Uterus (tissue), 4 donors: Measurements from ENCODE around the gene ZNF469. TPM values are rescaled to one million over a fixed set of nuclear protein-coding genes. Genes with fewer than 3 reads are reported as not detected.

Source experiments
- DNase-seq, 2 donors: peaks; one replicate each; pipeline ENCODE4 v3.0.0-alpha.2; 2019 to 2020
- H3K27ac ChIP-seq, 2 donors: fragments of 200-600 bp; sonication (generic); 1 replicate in 1 of 2; 2 replicates in 1 of 2; pipeline ENCODE4 v1.5.1; 2016 to 2018
- H3K27me3 ChIP-seq, 2 donors: fragments of 200-600 bp; sonication (generic); one replicate each; pipeline ENCODE4 v1.5.1; 2018 to 2019; ENCODE audit warnings: control low read depth in 1 of 2
- H3K36me3 ChIP-seq, 2 donors: fragments of 200-600 bp; sonication (generic); one replicate each; pipeline ENCODE4 v1.5.1; 2019; ENCODE audit warnings: control low read depth in 1 of 2
- H3K4me1 ChIP-seq, 2 donors: fragments of 200-600 bp; sonication (generic); one replicate each; pipeline ENCODE4 v1.5.1; 2018 to 2019; ENCODE audit warnings: control low read depth in 1 of 2
- H3K4me3 ChIP-seq, 2 donors: fragments of 200-600 bp; sonication (generic); 1 replicate in 1 of 2; 2 replicates in 1 of 2; pipeline ENCODE4 v1.5.1; 2018 to 2019; ENCODE audit warnings: mild to moderate bottlenecking in 1 of 2
- H3K9me3 ChIP-seq, 2 donors: fragments of 200-600 bp; sonication (generic); one replicate each; pipeline ENCODE4 v1.5.1; 2019; ENCODE audit warnings: control low read depth in 1 of 2
- POLR2A ChIP-seq, 2 donors: fragments of 450-650 bp; IDR thresholded peaks; one replicate each; pipeline ENCODE4 v1.6.1; 2016; ENCODE audit warnings: antibody characterized with exemption in 2 of 2, mild to moderate bottlenecking in 1 of 2, moderate library complexity in 1 of 2
- intact Hi-C: fragments of 100-400 bp; cut with DNase I; formaldehyde crosslinking; loops from one replicate; pipeline ENCODE4 v1.15.1; 2023; ENCODE audit warnings: low total_unique reads
- total RNA-seq, 4 donors: library from RNA; depleted of rRNA in 3 of 4; stranded (reverse); fragments of >200 nt in 3 of 4; gene quantifications; one replicate each; pipeline versions ENCODE4 v1.1.0 to v1.2.4, GENCODE V29; 2014 to 2023
- TF ChIP-seq, protein P1 (sequence below), 4 experiments: fragments of 200-600 bp in 2 of 4; fragments of 450-650 bp in 2 of 4; sonication (generic) in 2 of 4; IDR thresholded peaks; one replicate each; pipeline ENCODE4 v1.5.1; 2016 to 2019; ENCODE audit warnings: antibody characterized with exemption in 4 of 4, mild to moderate bottlenecking in 2 of 4, moderate library complexity in 1 of 4
- donor health status: DM: yes; HTN: yes; CAD: no.

The ZNF469 gene
- total RNA-seq, 4 donors from 2014 or later, result 0.51 to 7.9 (median 2.8) TPM; not detected in 1

DNA sequence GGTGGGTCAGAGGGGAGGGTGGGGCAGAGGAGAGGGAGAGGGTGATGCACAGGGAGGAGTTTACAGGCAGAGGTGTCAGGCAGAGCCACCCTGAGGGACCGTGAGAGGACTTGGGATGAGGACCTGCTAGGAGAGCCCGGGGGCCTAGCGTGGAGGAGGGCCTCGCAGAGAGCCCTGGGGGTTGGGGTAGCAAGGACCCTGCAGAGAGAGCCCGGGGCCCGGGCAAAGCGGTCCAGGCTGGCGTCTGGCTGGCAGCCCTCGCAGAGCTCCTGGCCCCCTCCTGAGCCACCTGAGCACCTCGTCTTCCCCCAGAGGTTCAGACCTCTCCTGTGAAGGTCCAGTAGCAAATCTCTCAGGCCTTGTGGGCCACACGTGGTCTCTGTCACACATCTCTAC lies 42.0 kb upstream of the ZNF469 start:
- Histone ChIP-seq H3K27ac (no peak overlapping the region), H3K27me3 (no peaks in the 10 kb centered on the region), H3K36me3 (no peaks in the 10 kb centered on the region), H3K9me3 (no peaks in the 10 kb centered on the region), H3K4me3 (no peak overlapping the region), H3K4me1 (no peaks in the 10 kb centered on the region)
- TF ChIP-seq, protein P1, sequence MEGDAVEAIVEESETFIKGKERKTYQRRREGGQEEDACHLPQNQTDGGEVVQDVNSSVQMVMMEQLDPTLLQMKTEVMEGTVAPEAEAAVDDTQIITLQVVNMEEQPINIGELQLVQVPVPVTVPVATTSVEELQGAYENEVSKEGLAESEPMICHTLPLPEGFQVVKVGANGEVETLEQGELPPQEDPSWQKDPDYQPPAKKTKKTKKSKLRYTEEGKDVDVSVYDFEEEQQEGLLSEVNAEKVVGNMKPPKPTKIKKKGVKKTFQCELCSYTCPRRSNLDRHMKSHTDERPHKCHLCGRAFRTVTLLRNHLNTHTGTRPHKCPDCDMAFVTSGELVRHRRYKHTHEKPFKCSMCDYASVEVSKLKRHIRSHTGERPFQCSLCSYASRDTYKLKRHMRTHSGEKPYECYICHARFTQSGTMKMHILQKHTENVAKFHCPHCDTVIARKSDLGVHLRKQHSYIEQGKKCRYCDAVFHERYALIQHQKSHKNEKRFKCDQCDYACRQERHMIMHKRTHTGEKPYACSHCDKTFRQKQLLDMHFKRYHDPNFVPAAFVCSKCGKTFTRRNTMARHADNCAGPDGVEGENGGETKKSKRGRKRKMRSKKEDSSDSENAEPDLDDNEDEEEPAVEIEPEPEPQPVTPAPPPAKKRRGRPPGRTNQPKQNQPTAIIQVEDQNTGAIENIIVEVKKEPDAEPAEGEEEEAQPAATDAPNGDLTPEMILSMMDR (IDR thresholded peaks at IDR 0.05), result no peak
- no peak for TF ChIP-seq POLR2A (IDR thresholded peaks at IDR 0.05)
- DNase-seq, result no peak
- intact Hi-C loops, result no loop called here

DNA sequence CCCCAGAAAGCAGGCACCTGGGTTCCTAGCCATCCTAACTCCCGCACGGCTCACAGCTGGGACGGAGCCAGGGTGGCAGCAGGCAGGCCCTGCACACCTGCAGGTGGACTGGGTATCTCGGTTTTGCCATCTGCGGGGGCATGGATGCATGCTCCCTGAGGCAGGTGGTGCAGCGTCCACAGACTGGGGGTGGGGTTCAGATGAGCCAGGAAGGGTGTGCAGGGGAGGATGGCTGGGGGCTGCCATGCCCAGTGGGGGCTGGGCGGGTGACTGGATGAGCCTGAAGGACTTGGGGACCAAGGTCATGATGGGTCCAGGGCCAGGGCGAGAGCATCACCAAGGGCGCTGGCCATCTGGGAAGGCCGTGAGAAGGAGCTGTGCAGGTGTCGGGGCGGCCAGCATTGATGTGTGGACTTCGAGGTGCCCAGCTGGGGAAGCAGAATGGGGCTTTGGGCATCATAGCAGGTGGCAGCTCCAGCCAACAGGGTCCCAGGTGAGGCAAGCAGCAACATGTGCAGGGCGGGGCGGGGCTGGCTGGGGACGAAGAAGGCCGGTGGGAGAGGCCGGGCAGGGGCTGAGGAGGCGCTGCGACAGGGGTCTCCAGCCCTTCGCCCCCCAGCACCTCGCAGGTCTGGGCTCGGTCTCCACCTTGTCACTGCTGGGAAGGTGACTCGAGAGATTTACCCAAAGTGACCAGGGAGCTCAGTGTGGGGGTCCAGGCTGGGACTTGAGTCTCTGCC lies 41.0 kb upstream of the ZNF469 start:
- no peak for TF ChIP-seq POLR2A (IDR thresholded peaks at IDR 0.05)
- TF ChIP-seq, protein P1 (IDR thresholded peaks at IDR 0.05), result no peak
- intact Hi-C loops, result no loop called here
- no peaks in the 10 kb centered on the region for H3K4me1 ChIP-seq
- H3K27me3 ChIP-seq, result no peaks in the 10 kb centered on the region
- no peaks in the 10 kb centered on the region for H3K9me3 ChIP-seq
- H3K4me3 ChIP-seq, result no peak overlapping the region
- H3K36me3 ChIP-seq, result no peaks in the 10 kb centered on the region
- H3K27ac ChIP-seq, result no peak overlapping the region
- DNase-seq, result no peak

DNA sequence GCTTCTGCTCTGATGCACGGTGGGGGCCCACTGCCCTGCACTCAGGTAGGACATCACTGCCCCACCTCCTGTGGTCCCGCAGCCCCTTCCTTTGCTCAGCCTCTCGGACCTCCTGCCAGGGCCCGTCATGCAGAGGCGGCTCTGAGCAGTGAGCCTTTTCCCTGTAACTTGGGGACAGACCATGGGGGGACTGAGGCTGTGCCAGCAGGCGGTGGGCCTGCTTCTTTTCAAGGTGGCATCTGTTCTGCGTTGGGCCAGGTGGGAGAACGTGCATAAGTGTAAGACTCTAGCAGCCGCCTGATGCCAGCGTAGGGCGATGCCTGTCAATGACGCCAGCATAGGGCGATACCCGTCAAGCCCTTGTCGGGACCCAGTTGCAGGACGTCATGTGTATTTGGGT lies 40.3 kb upstream of the ZNF469 start:
- Histone ChIP-seq H3K27ac (no peak overlapping the region), H3K4me3 (no peak overlapping the region), H3K9me3 (no peaks in the 10 kb centered on the region), H3K4me1 (no peaks in the 10 kb centered on the region), H3K27me3 (no peaks in the 10 kb centered on the region), H3K36me3 (no peaks in the 10 kb centered on the region)
- TF ChIP-seq, protein P1 (IDR thresholded peaks at IDR 0.05), result no peak
- TF ChIP-seq POLR2A (IDR thresholded peaks at IDR 0.05), result no peak
- intact Hi-C loops, result no loop called here
- no peak for DNase-seq

DNA sequence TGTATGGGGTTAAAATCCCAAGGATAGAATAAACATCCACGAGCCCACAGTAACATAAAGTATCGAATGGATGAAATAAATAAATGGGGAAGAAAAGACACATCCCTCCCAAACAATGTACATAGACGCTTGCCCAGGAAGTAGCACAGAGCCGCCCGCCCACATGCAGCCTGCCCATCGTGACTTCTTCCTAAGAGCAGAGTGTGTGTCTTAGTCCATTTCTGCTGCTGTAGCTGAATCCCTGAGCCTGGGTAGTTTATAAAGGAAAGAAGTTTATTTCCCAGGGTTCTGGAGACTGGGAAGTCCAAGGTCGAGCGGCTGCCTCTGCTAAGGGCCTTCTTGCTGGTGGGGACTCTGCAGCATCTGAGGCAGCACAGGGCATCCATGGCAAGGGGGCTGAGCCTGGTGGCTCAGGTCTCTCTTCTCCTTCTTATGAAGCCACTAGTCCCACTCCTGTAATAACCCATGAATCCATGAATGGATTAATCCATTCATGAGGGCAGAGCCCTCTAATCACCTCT lies 39.4 kb upstream of the ZNF469 start:
- Histone ChIP-seq H3K36me3 (no peaks in the 10 kb centered on the region), H3K27ac (no peak overlapping the region), H3K27me3 (no peaks in the 10 kb centered on the region), H3K4me3 (no peak overlapping the region), H3K4me1 (no peaks in the 10 kb centered on the region), H3K9me3 (no peaks in the 10 kb centered on the region)
- intact Hi-C loops, result no loop called here
- TF ChIP-seq POLR2A (IDR thresholded peaks at IDR 0.05), result no peak
- TF ChIP-seq, protein P1 (IDR thresholded peaks at IDR 0.05), result no peak
- DNase-seq, result no peak

DNA sequence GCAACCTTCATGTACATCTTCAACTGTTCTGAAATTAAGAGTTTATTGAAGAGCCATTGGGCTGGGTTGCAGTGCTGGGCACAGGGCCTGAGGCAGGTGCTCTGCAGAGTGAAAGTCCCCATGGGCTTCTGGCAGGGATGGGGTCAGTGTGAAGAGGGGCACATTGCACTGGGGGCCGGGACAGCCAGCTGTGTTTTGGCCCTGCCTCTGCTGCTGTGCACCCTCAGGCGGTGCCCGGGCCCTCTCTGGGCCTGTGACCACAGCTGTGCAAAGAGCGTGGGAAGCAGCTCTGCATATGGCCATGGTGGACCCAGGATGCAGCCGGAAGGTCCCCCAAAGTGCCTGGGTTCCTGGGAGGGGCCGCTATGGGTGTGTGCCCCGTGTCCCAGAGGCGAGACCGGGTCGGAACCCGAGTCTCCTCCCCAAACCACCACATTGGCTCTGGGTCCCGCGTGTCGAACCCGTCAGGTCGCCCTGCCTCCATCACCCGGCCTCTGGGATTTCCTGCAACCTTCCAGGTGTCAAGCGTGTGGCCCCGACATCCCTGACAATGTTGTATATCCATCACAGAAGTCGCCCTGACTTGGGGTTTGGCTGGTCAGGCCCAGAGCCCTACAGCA lies 38.2 kb upstream of the ZNF469 start:
- TF ChIP-seq, protein P1 (IDR thresholded peaks at IDR 0.05), result no peak
- TF ChIP-seq POLR2A (IDR thresholded peaks at IDR 0.05), result no peak
- DNase-seq, result no peak
- Histone ChIP-seq H3K36me3 (no peaks in the 10 kb centered on the region), H3K27ac (no peak overlapping the region), H3K9me3 (no peaks in the 10 kb centered on the region), H3K4me1 (no peaks in the 10 kb centered on the region), H3K27me3 (no peaks in the 10 kb centered on the region), H3K4me3 (no peak overlapping the region)
- intact Hi-C loops, result no loop called here
